ENCODE measurements around the gene RBM4. TPM values are rescaled to one million over a fixed set of nuclear protein-coding genes. Genes with fewer than 3 reads are reported as not detected.
"Not testable (repeated sequence)": the region's sequence is repeated elsewhere in the genome, so short reads cannot be mapped to it uniquely, and the experiment has no call there.

RBM4 gene
- total RNA-seq, 1 experiment from 2014 or later, result 144 TPM

DNA sequence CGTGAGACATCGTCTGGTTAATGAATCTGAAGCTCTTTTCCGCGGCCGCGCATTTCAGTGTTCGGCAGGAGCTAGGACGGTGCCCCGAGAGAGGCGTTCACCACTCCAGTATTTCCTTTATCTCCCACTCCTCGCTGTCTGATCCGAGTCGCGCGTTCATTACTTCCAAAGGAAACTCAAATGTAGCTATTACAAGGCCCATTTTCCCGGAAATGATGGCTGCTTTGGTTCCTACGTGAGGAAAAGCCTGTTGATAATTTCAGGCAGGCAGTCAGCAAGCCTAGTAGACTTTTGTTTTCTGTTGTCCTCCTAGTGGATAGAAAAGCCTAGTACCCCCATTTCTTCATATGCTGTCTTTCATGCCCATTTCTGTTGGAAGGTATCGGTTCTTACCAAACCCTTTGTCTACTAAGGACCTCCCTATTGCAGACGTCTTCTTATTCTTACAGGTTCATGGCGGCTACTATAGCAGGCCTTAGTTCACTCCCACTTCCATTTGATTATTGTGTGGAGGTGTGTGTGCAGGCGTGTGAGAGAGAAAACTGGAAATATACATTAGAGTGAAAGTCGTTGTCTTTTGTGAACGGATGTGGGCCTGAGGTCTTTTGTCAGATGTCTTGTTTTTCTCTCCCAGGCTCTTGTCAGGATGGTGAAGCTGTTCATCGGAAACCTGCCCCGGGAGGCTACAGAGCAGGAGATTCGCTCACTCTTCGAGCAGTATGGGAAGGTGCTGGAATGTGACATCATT is 737 bp downstream of the RBM4 start:
- no peaks in the 10 kb centered on the region for H3K27me3 Mint-ChIP-seq (ENCODE audit: unreplicated experiment)

DNA sequence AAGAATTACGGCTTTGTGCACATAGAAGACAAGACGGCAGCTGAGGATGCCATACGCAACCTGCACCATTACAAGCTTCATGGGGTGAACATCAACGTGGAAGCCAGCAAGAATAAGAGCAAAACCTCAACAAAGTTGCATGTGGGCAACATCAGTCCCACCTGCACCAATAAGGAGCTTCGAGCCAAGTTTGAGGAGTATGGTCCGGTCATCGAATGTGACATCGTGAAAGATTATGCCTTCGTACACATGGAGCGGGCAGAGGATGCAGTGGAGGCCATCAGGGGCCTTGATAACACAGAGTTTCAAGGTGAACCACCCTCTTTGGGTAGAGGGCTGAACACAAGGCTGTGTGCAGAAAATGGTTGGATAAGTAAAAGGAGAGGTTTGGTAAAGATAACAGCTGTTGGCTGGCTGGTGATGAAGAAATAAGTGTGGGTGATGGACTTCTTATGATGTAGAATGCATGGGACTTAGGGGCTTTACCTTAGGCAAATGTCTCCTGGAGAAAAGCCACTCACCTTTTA is 1.4 kb downstream of the RBM4 start:
- CTCF ChIA-PET; BruUV-seq (replicated peaks); H3K27me3 Mint-ChIP-seq (ENCODE audit: unreplicated experiment); H3K9me3 Mint-ChIP-seq (ENCODE audit: low read depth, unreplicated experiment); DNase-seq; intact Hi-C loops (cut with micrococcal nuclease; ENCODE audit: unreplicated experiment): not testable (repeated sequence)
- Mint-ChIP-seq H3K4me1 (ENCODE audit: low read depth, unreplicated experiment) (peaks cover 69% of the 10 kb centered on the region), H3K4me3 (ENCODE audit: low read depth, unreplicated experiment) (peak overlapping the region; percentile 83), H3K27ac (ENCODE audit: unreplicated experiment) (peak overlapping the region; percentile 94), H3K36me3 (ENCODE audit: insufficient read depth, unreplicated experiment) (peaks cover 89% of the 10 kb centered on the region)

More for the DNA sequence above, 737 bp downstream of the RBM4 start:
- CTCF ChIA-PET, result interaction anchor here (0.7 to 2.0 kb wide), 6 partner anchors 20 to 80 kb away, joined by 3 to 9 read pairs (median 6); partner anchors contain the start of genes CCDC87, CCS, RBM14 and RBM4B
- TSS peak; percentile 58 for BruUV-seq (replicated peaks)
- intact Hi-C loops (cut with micrococcal nuclease; ENCODE audit: unreplicated experiment), result no loop called here
- DNase-seq, result peak; percentile 11
- peak overlapping the region; percentile 83 for H3K4me3 Mint-ChIP-seq (ENCODE audit: low read depth, unreplicated experiment)
- H3K9me3 Mint-ChIP-seq (ENCODE audit: low read depth, unreplicated experiment), result no peaks in the 10 kb centered on the region
- peaks cover 64% of the 10 kb centered on the region for H3K4me1 Mint-ChIP-seq (ENCODE audit: low read depth, unreplicated experiment)
- H3K36me3 Mint-ChIP-seq (ENCODE audit: insufficient read depth, unreplicated experiment), result peaks cover 87% of the 10 kb centered on the region
- TF ChIP-seq, protein P1, sequence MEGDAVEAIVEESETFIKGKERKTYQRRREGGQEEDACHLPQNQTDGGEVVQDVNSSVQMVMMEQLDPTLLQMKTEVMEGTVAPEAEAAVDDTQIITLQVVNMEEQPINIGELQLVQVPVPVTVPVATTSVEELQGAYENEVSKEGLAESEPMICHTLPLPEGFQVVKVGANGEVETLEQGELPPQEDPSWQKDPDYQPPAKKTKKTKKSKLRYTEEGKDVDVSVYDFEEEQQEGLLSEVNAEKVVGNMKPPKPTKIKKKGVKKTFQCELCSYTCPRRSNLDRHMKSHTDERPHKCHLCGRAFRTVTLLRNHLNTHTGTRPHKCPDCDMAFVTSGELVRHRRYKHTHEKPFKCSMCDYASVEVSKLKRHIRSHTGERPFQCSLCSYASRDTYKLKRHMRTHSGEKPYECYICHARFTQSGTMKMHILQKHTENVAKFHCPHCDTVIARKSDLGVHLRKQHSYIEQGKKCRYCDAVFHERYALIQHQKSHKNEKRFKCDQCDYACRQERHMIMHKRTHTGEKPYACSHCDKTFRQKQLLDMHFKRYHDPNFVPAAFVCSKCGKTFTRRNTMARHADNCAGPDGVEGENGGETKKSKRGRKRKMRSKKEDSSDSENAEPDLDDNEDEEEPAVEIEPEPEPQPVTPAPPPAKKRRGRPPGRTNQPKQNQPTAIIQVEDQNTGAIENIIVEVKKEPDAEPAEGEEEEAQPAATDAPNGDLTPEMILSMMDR (IDR thresholded peaks at IDR 0.05; ENCODE audit: unreplicated experiment), result no peak
- H3K27ac Mint-ChIP-seq (ENCODE audit: unreplicated experiment), result peak overlapping the region; percentile 94

DNA sequence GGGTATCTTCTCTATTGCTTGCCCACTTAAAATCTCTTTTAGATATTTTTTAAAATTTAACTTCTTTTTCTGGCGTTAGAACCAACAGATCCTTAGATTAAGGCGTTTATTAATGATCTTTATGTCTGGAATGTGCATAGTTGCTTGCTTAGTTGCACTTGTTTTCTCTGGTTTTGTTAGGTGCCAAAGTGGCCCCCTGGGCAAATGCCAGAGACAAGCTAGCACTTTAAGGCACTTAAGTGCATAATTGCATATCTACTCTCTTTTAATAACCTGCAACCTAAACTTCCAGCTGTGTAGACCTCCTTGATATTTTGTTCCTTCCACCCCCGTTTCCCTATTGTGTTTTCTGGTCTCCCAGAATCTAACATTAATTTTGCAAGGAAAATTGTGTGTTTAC is 3.3 kb downstream of the RBM4 start:
- Mint-ChIP-seq H3K36me3 (ENCODE audit: insufficient read depth, unreplicated experiment) (peaks cover 100% of the 10 kb centered on the region), H3K4me3 (ENCODE audit: low read depth, unreplicated experiment) (peak overlapping the region; percentile 83), H3K27ac (ENCODE audit: unreplicated experiment) (peak overlapping the region; percentile 10), H3K27me3 (ENCODE audit: unreplicated experiment) (no peaks in the 10 kb centered on the region), H3K9me3 (ENCODE audit: low read depth, unreplicated experiment) (no peaks in the 10 kb centered on the region), H3K4me1 (ENCODE audit: low read depth, unreplicated experiment) (peaks cover 85% of the 10 kb centered on the region)
- TF ChIP-seq, protein P1 (IDR thresholded peaks at IDR 0.05; ENCODE audit: unreplicated experiment), result no peak
- CTCF ChIA-PET, result no interaction called here
- intact Hi-C loops (cut with micrococcal nuclease; ENCODE audit: unreplicated experiment), result no loop called here
- no peak for DNase-seq
- BruUV-seq (replicated peaks), result no TSS peak

DNA sequence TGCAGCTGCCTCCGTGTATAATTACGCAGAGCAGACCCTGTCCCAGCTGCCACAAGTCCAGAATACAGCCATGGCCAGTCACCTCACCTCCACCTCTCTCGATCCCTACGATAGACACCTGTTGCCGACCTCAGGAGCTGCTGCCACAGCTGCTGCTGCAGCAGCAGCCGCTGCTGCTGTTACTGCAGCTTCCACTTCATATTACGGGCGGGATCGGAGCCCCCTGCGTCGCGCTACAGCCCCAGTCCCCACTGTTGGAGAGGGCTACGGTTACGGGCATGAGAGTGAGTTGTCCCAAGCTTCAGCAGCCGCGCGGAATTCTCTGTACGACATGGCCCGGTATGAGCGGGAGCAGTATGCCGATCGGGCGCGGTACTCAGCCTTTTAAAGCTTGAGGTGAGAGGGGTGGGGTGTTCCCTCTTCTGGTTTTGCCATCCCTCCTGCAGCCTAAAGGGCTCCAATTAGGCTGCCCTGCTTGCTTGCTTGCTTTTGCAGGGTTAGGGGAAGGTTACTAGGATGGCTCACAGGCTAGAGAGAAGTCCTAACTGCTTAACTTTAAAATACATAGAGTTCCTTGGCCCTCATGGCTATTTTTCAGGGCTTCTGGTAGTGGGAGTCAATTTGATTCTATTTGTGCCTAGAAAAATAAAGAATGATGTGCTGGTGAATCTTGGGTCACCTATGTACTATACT is 5.4 kb downstream of the RBM4 start:
- no TSS peak for BruUV-seq (replicated peaks)
- intact Hi-C loops (cut with micrococcal nuclease; ENCODE audit: unreplicated experiment), result no loop called here
- TF ChIP-seq, protein P1 (IDR thresholded peaks at IDR 0.05; ENCODE audit: unreplicated experiment), result no peak
- no peaks in the 10 kb centered on the region for H3K9me3 Mint-ChIP-seq (ENCODE audit: low read depth, unreplicated experiment)
- DNase-seq, result no peak
- H3K4me1 Mint-ChIP-seq (ENCODE audit: low read depth, unreplicated experiment), result peaks cover 73% of the 10 kb centered on the region
- peaks cover 100% of the 10 kb centered on the region for H3K36me3 Mint-ChIP-seq (ENCODE audit: insufficient read depth, unreplicated experiment)
- no peaks in the 10 kb centered on the region for H3K27me3 Mint-ChIP-seq (ENCODE audit: unreplicated experiment)
- H3K4me3 Mint-ChIP-seq (ENCODE audit: low read depth, unreplicated experiment), result peak overlapping the region; percentile 83
- H3K27ac Mint-ChIP-seq (ENCODE audit: unreplicated experiment), result peak overlapping the region; percentile 56
- CTCF ChIA-PET, result no interaction called here
